CD1c-positive myeloid dendritic cell (primary cell): ENCODE measurements around the gene GABPB2.

Experiments
- DNase-seq: peaks from one replicate; pipeline ENCODE4 v3.0.0-alpha.2; 2016; ENCODE audit errors: extremely low spot score

Gene GABPB2

GRCh38 chr1:151133018-151133806 lies 62.7 kb downstream of the GABPB2 start:
- no peak for DNase-seq

- DNase-seq: no peak
Measured at GRCh38 chr1:151134396-151134795, 63.8 kb downstream of the GABPB2 start.

- no peak for DNase-seq
Measured at GRCh38 chr1:151134991-151135390, 64.4 kb downstream of the GABPB2 start.

- DNase-seq: no peak
Measured at GRCh38 chr1:151135433-151136385, 65.1 kb downstream of the GABPB2 start.

GRCh38 chr1:151137789-151138188 lies 67.2 kb downstream of the GABPB2 start:
- DNase-seq: no peak

GRCh38 chr1:151142411-151143056 lies 72.0 kb downstream of the GABPB2 start:
- no peak for DNase-seq

- DNase-seq: no peak
Measured at GRCh38 chr1:151143057-151143435, 72.5 kb downstream of the GABPB2 start.

- no peak for DNase-seq
Measured at GRCh38 chr1:151143986-151144385, 73.4 kb downstream of the GABPB2 start.

- DNase-seq: no peak
Measured at GRCh38 chr1:151144474-151145303, 74.1 kb downstream of the GABPB2 start.

- no peak for DNase-seq
Measured at GRCh38 chr1:151145304-151146071, 74.9 kb downstream of the GABPB2 start.

- DNase-seq: no peak
Measured at GRCh38 chr1:151146072-151146411, 75.5 kb downstream of the GABPB2 start.

- peak; percentile 92 for DNase-seq
Measured at GRCh38 chr1:151146412-151147131, 76.0 kb downstream of the GABPB2 start, which contains the start of gene SEMA6C. Gene SEMA6C, minus strand, starts transcription at chr1:151146631. Its CDS starts 4,010 bp downstream, at chr1:151142621.

GRCh38 chr1:151147132-151147503 lies 76.6 kb downstream of the GABPB2 start:
- DNase-seq: no peak

GRCh38 chr1:151147665-151148064 lies 77.1 kb downstream of the GABPB2 start:
- DNase-seq: no peak

GRCh38 chr1:151156515-151156819 lies 85.9 kb downstream of the GABPB2 start, which contains the start of gene TNFAIP8L2:
Gene TNFAIP8L2, plus strand, starts transcription at chr1:151156649. Its CDS starts 2,049 bp downstream, at chr1:151158698.
- peak; percentile 84 for DNase-seq

- DNase-seq: peak; percentile 55
Measured at GRCh38 chr1:151157067-151157531, 86.5 kb downstream of the GABPB2 start.

GRCh38 chr1:151158326-151158725 lies 87.8 kb downstream of the GABPB2 start:
- peak; percentile 64 for DNase-seq

GRCh38 chr1:151158751-151159251 lies 88.2 kb downstream of the GABPB2 start:
- DNase-seq: peak; percentile 52

- peak; percentile 77 for DNase-seq
Measured at GRCh38 chr1:151159373-151159772, 88.8 kb downstream of the GABPB2 start.
